ENCODE results near the gene SMIM34. TPM values are rescaled to one million over a fixed set of nuclear protein-coding genes. Genes with fewer than 3 reads are reported as not detected.
A peak's percentile ranks its signal among the peaks of the same experiment; 100 is the strongest.
"Not testable (repeated sequence)": the region's sequence is repeated elsewhere in the genome, so short reads cannot be mapped to it uniquely, and the experiment has no call there.

SMIM34 gene
- total RNA-seq, 1 donor from 2014 or later, result not detected

DNA sequence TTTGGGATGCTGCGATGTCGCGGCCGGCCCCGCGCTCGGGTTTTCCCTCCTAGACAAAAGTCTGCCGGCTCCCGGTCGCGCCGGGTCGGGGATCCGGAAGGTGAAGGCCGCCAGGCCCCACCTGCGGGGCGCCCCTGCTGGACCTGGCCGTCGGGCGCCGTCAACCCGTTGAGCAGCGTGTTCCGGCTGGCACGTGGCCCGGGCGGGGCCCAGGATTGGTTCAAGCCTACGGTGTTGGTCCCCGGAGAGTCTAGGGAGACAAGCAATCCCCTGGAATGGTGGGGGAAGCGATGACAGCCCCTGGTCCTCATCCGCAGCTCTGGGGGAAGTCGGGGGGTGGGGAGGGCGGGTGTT is 48.2 kb downstream of the SMIM34 start:
- ATAC-seq, result peak; percentile 66
- intact Hi-C loops (cut with DNase I); DNase-seq (ENCODE audit: low spot score): not testable (repeated sequence)

DNA sequence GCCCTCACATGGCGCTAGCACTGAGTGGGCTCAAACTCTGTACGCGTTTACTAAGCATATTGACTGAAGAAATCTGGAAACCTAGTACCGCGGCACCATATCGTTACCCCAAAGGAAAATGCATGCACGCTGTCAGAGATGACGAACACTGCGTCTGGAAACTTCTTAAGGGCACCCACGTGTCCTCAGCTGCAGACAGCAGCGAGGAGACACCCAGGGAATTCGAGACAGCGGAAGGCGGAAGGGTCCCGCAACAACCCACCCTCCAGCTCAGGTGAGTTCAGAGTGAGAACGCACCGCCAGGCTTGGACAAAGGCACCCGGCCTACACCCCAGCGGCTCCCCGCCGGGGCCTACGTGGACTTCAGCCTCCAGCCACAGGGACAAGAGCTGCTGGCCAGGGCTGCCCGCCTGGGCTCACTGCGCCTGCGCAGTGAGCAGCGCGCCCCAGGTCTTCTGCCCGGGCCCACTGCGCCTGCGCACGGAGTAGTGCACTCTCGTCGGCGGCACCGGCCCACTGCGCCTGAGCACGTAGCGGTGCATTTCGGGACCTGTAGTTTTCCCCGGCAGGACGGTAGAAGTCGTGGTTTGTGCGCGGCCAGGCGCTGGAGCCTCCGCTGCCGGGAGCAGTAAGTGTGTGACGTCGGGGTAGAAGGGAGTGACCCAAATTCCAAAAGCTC is 48.7 kb downstream of the SMIM34 start, which contains the start of gene SMIM11:
TSS of gene SMIM11 (plus strand) at position 568 of the 679 bp plus-strand sequence. CDS start 3,998 bp downstream, outside the sequence.
- intact Hi-C loops (cut with DNase I); DNase-seq (ENCODE audit: low spot score): not testable (repeated sequence)
- ATAC-seq, result peak; percentile 98

DNA sequence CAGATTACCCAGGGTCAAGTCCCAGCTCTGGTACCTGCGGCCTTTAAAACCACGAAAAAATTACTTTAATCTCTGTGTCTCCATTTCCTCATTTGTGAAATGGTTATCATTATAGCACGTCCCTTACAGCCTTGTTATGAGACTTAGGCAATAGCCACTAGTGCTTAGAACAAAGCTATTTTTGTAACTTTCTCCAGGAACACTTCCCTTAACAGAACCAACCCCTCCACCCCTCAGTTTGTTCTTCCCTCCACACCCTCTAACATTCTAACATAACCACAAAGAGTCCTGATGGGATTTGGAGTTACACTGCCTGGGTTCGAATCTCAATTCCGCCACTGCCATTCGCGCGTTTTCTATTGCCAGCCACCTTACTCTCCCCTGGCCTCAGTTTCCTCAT is 49.3 kb downstream of the SMIM34 start:
- ATAC-seq, result peak; percentile 52
- DNase-seq (ENCODE audit: low spot score); intact Hi-C loops (cut with DNase I): not testable (repeated sequence)

DNA sequence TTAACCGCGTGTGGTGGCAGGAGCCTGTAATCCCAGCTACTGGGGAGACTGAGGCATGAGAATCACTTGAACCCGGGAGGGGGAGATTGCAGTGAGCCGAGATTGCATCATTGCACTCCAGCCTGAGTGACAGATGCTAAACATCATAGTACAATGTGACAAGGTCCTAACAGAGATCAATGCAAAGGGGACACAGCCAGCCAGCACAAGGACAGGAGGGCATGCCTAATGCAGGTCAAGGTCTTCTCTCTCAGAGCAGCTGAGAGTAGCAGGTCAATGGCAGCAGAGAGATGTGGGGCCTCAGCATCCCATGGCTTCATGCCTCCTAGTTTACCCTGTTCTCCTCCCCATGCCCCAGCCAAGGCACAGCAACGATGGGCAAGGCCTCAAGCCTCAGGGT is 51.4 kb downstream of the SMIM34 start:
- ATAC-seq, result no peak
- no peak for DNase-seq (ENCODE audit: low spot score)
- intact Hi-C loops (cut with DNase I), result no loop called here

DNA sequence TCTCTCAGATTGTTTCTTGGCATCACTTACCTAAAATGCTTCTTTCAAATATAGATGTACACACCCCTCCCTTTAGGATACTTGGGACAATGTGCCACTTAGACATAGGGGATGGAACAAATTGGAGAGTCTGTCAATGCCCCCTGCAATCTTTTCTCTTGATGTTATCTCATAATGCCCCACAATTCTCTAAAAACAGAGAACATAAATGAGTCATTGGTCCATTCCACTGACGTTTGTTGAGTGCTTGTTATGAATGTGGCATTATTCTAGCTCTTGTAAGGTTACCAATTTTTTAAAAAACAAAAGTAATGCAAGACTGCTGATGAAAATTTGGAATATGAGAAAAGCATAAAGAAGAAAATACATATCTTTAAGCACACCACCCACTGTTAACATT is 54.0 kb downstream of the SMIM34 start:
- DNase-seq (ENCODE audit: low spot score), result no peak
- intact Hi-C loops (cut with DNase I), result no loop called here
- no peak for ATAC-seq

Other genes with a start within 250 kb of the SMIM34 start
- gene KCNE2, start 59.9 kb downstream of the SMIM34 start, total RNA-seq, result 2.2 TPM
- gene SMIM11, start 48.4 kb downstream of the SMIM34 start, total RNA-seq, result 29.2 TPM
- gene KCNE1, start 88.3 kb upstream of the SMIM34 start, total RNA-seq, result 2.5 TPM
- gene RCAN1, start 191.2 kb upstream of the SMIM34 start, total RNA-seq, result 60.9 TPM
- gene CLIC6, start 245.0 kb upstream of the SMIM34 start, total RNA-seq, result 4.7 TPM

All from sciatic nerve (tissue), 2 donors.